ENCODE measurements around the gene ARRDC4.
"Not testable (repeated sequence)": the region's sequence is repeated elsewhere in the genome, so short reads cannot be mapped to it uniquely, and the experiment has no call there.

The ARRDC4 gene

DNA sequence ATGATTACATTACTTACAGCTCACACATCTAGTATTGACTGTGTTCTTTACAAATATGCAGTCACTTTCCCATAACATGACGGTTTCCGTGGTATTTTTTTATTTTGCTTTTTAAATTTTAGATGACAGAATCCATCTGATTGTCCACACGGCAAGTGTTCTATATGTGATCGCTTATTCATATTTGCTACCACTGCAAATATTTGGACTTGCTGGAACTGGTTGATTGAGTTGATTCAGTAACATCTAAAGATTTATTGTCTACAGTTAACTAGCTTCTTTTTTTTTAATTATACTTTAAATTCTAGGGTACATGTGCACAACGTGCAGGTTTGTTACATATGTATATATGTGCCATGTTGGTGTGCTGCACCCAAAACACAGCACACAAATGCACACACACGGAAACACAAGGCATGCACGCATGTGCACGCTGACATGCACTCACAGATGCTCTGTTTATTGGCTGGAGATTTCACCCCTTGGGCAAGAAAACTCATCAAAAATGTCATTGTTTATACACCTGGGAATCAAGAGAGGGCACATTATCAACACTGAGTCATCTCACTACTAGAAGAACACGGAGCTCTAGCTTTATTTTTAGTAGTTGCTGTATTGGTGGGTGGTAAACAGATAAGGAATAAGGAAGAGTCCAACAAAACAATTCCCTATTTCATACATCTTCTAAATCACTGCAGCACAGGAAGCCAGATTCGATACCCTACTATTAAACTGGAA is 16.4 kb downstream of the ARRDC4 start:
- Mint-ChIP-seq H3K27ac (no peak overlapping the region), H3K9me3 (no peaks in the 10 kb centered on the region), H3K36me3 (ENCODE audit: low read depth) (peaks cover 35% of the 10 kb centered on the region), H3K4me3 (no peak overlapping the region), H3K4me1 (ENCODE audit: low read depth) (peaks cover 14% of the 10 kb centered on the region), H3K27me3 (no peaks in the 10 kb centered on the region)
- intact Hi-C loops (cut with micrococcal nuclease) = loop anchor here (5.0 kb wide), 1 partner anchor 100 kb away; no protein-coding TSS in a partner anchor

DNA sequence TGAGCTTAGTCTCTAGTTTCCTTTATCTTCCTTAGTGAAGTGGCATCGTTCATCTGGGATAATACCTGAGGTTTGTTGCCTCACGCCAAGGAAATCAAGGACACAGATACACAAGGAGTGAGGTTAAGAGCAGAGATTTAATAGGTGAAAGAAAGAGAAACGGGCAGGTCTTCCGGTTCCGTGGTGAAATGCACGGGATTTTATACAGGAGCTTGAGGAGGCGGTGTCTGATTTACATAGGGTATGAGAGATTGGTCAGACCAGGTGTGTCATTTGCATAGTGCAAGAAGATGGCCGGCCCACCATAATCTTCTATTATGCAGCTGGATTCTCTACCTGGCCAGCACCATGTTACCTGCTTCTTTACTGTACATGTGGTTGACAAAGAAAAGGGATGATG is 17.2 kb downstream of the ARRDC4 start:
- no peak overlapping the region for H3K27ac Mint-ChIP-seq

DNA sequence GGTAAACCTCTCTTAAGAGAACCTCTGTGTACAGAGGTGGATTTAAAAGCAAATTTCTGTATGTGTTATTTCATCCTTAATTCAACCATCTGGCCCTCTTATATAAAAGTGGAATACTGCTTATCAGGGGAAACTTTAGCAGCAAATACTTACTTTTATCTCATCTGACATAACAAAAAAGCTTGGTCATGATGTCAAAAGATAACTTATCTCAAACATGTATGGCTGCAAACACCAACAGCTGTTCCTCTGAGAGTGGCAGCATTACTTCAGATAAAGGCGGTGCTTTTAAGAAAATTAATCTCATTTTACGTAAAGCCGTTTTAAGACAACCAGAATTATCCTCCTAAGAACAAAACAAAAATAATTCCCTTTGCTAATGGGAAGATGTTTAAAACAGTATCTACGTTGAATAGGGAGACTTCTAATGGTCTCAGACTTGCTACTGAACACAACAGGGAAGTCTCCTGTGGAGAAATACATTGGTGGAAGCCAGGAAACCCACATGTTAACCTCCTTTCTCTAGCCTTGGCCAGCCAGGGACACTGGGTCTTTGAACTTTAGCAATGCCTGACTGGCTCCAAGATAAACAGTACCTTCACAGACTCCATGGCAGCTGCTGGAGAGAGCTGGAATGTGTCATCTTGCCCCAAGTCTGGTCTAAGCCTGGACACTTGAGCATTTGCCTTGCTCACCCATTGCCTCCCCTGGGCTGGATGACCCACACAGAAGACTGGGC is 18.1 kb downstream of the ARRDC4 start:
- intact Hi-C loops (cut with micrococcal nuclease) = loop anchor here (5.0 kb wide), 1 partner anchor 99 kb away; no protein-coding TSS in a partner anchor
- no peak overlapping the region for H3K4me3 Mint-ChIP-seq
- H3K4me1 Mint-ChIP-seq (ENCODE audit: low read depth) = peaks cover 14% of the 10 kb centered on the region
- H3K27me3 Mint-ChIP-seq = no peaks in the 10 kb centered on the region
- peaks cover 18% of the 10 kb centered on the region for H3K36me3 Mint-ChIP-seq (ENCODE audit: low read depth)
- no peaks in the 10 kb centered on the region for H3K9me3 Mint-ChIP-seq
- H3K27ac Mint-ChIP-seq = no peak overlapping the region

More for the DNA sequence above, 17.2 kb downstream of the ARRDC4 start:
- Mint-ChIP-seq H3K36me3 (ENCODE audit: low read depth) (peaks cover 27% of the 10 kb centered on the region), H3K4me1 (ENCODE audit: low read depth) (peaks cover 14% of the 10 kb centered on the region), H3K9me3 (no peaks in the 10 kb centered on the region), H3K4me3 (no peak overlapping the region), H3K27me3 (no peaks in the 10 kb centered on the region)
- intact Hi-C loops (cut with micrococcal nuclease) = loop anchor here (5.0 kb wide), 1 partner anchor 100 kb away; no protein-coding TSS in a partner anchor

DNA sequence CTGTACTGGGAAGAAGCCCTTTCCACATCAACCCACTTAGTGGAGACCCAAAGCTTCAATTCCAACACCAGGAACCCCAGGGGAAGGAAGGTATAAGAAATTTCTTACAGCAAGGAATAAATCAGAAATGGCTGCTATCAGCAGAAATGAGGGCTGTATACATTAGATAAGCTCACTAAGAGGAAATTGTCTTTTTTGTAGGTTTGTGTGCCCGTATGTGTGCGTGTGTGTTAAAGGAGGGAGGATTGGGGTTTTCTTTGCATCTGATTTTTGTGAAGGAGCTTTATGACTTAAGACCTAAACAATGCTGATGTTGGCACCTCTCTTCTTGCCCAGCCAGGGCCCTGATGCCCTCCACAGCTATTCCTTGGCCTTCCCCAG is 18.6 kb downstream of the ARRDC4 start:
- Mint-ChIP-seq H3K4me3 (no peak overlapping the region), H3K36me3 (ENCODE audit: low read depth) (peaks cover 13% of the 10 kb centered on the region), H3K9me3 (no peaks in the 10 kb centered on the region), H3K27ac (no peak overlapping the region), H3K27me3 (no peaks in the 10 kb centered on the region), H3K4me1 (ENCODE audit: low read depth) (peaks cover 18% of the 10 kb centered on the region)
- intact Hi-C loops (cut with micrococcal nuclease) = loop anchor here (5.0 kb wide), 1 partner anchor 98 kb away; no protein-coding TSS in a partner anchor

DNA sequence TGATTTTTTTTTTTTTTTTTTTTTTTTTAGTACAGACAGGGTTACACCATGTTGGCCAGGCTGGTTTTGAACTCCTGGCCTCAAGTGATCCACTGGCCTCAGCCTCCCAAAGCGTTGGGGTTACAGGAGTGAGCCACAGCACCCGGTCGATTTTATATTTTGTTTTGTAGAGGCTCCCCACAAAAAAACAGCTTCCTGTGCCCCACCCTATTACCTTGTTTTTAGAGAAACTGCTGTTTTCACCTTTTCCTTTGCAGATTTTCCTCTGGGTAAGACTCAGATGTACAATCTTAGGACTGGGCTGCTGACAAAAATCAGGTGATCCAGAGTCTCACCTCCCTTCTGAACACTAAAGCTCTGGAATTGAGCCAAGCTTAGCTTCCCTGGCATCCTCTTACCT is 20.6 kb downstream of the ARRDC4 start:
- no peaks in the 10 kb centered on the region for H3K27me3 Mint-ChIP-seq

DNA sequence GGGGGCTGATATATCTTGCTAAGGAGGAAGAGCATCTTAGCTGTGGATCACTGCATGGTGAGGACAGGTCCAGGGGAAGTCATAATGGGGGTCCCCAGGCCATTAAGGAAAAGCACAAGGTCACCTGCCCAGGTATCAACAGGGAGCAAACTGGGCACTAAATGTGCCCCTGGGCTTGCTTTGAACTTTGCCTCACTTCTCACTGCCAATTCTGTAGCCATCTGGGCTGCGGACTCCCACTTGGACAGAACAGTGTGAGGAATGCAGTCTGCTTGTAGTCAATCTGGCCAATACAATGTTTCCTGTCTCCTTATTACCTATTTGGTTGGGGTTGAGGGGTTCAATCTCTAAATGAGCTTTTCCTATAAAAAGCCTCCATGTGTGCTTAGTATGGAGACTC is 21.3 kb downstream of the ARRDC4 start:
- Mint-ChIP-seq H3K27me3 (no peaks in the 10 kb centered on the region), H3K36me3 (ENCODE audit: low read depth) (peaks cover 8% of the 10 kb centered on the region), H3K4me3 (no peak overlapping the region), H3K9me3 (peaks cover 13% of the 10 kb centered on the region), H3K27ac (no peak overlapping the region), H3K4me1 (ENCODE audit: low read depth) (peaks cover 30% of the 10 kb centered on the region)
- intact Hi-C loops (cut with micrococcal nuclease) = no loop called here

More for the DNA sequence above, 20.6 kb downstream of the ARRDC4 start:
- Mint-ChIP-seq H3K4me3 (no peak overlapping the region), H3K9me3 (peaks cover 6% of the 10 kb centered on the region), H3K27ac (no peak overlapping the region), H3K36me3 (ENCODE audit: low read depth) (peaks cover 2% of the 10 kb centered on the region), H3K4me1 (ENCODE audit: low read depth) (peaks cover 27% of the 10 kb centered on the region)
- intact Hi-C loops (cut with micrococcal nuclease) = no loop called here

DNA sequence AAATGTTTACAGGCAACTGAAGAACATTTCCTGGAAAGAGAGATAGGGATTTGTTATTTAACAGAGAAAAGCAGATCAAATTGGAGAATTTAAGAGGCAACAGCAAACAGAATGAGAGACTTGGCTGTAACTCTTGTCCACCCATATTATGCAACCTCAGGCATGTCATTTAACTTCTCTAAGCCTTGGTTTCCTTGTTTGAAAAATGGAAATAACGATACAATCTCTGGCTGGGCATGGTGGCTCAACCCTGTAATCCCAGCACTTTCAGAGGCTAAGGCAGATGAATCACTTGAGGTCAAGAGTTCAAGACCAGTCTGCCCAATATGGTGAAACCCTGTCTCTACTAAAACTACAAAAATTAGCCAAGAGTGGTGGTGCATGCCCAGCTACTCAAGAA is 23.7 kb downstream of the ARRDC4 start:
- Mint-ChIP-seq H3K27me3 (no peaks in the 10 kb centered on the region), H3K27ac (no peak overlapping the region), H3K36me3 (ENCODE audit: low read depth) (peaks cover 8% of the 10 kb centered on the region), H3K4me3 (no peak overlapping the region), H3K4me1 (ENCODE audit: low read depth) (peaks cover 27% of the 10 kb centered on the region), H3K9me3 (peaks cover 27% of the 10 kb centered on the region)
- intact Hi-C loops (cut with micrococcal nuclease) = no loop called here

DNA sequence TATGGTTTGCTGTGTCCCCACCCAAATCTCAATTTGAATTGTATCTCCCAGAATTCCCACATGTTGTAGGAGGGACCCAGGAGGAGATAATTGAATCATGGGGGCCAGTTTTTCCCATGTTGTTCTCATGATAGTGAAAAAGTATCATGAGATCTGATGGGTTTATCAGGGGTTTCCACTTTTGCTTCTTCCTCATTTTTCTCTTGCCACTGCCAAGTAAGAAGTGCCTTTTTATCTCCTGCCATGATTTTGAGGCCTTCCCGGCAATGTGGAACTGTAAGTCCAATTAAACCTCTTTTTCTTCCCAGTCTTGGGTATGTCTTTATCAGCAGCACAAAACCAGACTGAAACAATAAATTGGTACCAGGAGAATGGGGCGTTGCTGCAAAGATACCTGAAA is 25.5 kb downstream of the ARRDC4 start:
- peaks cover 27% of the 10 kb centered on the region for H3K9me3 Mint-ChIP-seq
- H3K4me1 Mint-ChIP-seq (ENCODE audit: low read depth) = peaks cover 22% of the 10 kb centered on the region
- H3K27me3 Mint-ChIP-seq; H3K27ac Mint-ChIP-seq; intact Hi-C loops (cut with micrococcal nuclease); H3K4me3 Mint-ChIP-seq; H3K36me3 Mint-ChIP-seq (ENCODE audit: low read depth): not testable (repeated sequence)

DNA sequence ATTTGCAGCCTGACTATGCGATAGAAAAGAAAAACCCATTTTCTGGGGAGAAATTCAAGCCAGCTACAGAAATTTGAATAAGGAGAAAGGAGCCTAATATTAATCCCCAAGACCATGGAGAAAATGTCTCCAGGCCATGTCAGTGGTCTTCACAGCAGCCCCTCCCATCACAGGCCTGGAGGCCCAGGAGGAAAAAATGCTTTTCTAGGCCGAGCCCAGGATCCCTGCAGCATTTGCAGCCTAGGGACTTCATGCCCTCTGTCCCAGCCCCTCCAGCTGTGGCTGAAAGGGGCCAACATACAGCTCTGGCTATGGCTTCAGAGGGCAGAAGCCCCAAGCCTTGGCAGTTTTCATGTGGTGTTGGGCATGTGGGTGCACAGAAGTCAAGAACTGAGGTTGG is 26.3 kb downstream of the ARRDC4 start:
- intact Hi-C loops (cut with micrococcal nuclease) = no loop called here
- H3K27ac Mint-ChIP-seq = no peak overlapping the region
- no peak overlapping the region for H3K4me3 Mint-ChIP-seq
- H3K9me3 Mint-ChIP-seq = peaks cover 27% of the 10 kb centered on the region
- no peaks in the 10 kb centered on the region for H3K27me3 Mint-ChIP-seq
- H3K4me1 Mint-ChIP-seq (ENCODE audit: low read depth) = peaks cover 25% of the 10 kb centered on the region
- H3K36me3 Mint-ChIP-seq (ENCODE audit: low read depth) = peaks cover 8% of the 10 kb centered on the region

DNA sequence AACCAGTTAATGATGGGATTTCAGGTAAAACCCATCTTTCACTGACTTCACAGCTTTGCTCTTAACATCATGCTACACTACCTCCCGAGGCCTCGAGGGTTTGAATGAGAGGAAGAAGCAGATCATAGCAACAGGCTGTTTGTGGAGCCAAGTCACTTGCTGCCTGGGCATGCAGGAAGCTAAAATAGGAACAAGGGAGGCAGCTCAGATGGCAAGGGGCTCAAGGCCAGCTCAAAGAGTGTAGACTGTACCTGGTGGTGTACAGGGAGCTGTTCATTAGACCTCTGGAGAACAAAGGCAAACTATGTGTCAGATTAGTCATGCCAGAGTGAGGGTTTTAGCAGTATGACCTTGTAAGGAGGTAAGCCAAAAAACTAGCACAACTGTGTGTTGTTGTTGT is 28.8 kb downstream of the ARRDC4 start:
- H3K36me3 Mint-ChIP-seq (ENCODE audit: low read depth) = peaks cover 8% of the 10 kb centered on the region
- intact Hi-C loops (cut with micrococcal nuclease) = no loop called here
- H3K9me3 Mint-ChIP-seq = peaks cover 27% of the 10 kb centered on the region
- H3K27ac Mint-ChIP-seq = no peak overlapping the region
- no peaks in the 10 kb centered on the region for H3K27me3 Mint-ChIP-seq
- H3K4me3 Mint-ChIP-seq = no peak overlapping the region
- peaks cover 45% of the 10 kb centered on the region for H3K4me1 Mint-ChIP-seq (ENCODE audit: low read depth)

DNA sequence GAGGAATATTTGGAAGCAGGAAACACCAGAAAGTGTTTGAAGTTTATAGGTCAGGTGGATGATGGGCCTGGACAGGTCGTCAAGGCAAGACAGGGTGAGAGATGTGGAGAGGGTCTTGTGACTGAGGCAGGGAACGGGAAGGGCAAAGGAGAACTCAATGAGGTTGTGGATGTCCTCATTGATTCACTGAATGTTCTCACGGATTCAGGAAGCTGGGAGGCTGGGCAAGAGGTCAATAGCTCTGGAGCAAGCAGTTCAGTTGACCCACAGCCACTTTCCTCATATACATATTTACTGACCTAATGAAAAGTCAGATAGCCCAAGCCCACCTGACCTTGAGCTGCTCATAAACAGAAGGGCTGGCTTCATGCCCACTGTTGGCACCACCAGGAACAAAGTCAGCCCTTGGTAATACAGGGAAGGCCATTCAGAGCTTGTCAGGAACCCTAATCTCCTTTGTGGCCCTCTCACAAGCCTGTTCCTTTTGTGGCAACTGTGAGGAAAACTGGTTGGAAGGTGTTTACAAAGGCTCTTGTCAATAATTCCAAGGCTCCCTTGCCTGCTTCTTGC is 31.6 kb downstream of the ARRDC4 start:
- no peak overlapping the region for H3K4me3 Mint-ChIP-seq
- H3K4me1 Mint-ChIP-seq (ENCODE audit: low read depth) = peaks cover 54% of the 10 kb centered on the region
- peaks cover 12% of the 10 kb centered on the region for H3K9me3 Mint-ChIP-seq
- intact Hi-C loops (cut with micrococcal nuclease) = no loop called here
- H3K36me3 Mint-ChIP-seq (ENCODE audit: low read depth) = no peaks in the 10 kb centered on the region
- no peak overlapping the region for H3K27ac Mint-ChIP-seq
- peaks cover 1% of the 10 kb centered on the region for H3K27me3 Mint-ChIP-seq

DNA sequence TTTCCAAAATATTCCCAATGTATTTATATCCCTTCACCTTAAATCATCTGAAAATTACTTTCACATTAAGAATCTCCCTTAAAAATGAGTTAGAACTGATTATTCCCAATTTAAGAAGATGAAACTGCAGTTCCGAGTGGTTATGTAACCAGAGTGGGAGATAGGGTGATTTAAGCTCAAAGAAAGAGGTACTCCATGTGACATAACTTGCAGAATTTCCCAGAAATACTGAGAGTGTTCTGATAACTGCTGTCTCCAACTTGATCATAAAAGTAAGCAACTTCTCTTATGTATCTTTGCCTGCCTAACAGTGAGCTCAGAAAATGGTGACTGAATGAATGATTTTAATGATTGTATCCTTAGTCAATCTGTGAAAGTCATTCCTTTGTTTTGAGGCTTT is 32.3 kb downstream of the ARRDC4 start:
- H3K4me3 Mint-ChIP-seq = no peak overlapping the region
- H3K9me3 Mint-ChIP-seq = peaks cover 5% of the 10 kb centered on the region
- peaks cover 54% of the 10 kb centered on the region for H3K4me1 Mint-ChIP-seq (ENCODE audit: low read depth)
- intact Hi-C loops (cut with micrococcal nuclease) = no loop called here
- H3K27ac Mint-ChIP-seq = no peak overlapping the region
- no peaks in the 10 kb centered on the region for H3K36me3 Mint-ChIP-seq (ENCODE audit: low read depth)
- H3K27me3 Mint-ChIP-seq = peaks cover 1% of the 10 kb centered on the region

DNA sequence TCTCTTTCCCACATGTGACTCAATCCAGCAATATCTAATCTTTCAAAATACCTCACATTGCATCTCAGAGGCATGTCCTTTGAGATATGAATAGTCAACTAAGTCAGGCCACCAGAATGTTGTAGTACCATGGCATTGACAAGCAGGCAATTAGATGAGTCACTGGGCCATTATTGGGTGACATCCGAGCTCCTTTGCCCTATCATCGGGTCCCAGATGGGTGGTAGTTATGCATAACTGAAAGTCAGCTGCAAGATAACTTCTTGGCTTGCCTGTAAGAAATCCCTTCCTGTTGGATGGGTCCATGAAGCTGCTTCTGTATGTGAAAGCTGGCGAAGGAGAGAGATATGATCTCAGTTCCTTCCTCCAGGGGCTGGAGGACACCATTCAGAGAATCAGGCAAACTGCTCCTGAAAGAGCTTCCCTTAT is 32.8 kb downstream of the ARRDC4 start:
- no peaks in the 10 kb centered on the region for H3K36me3 Mint-ChIP-seq (ENCODE audit: low read depth)
- H3K4me1 Mint-ChIP-seq (ENCODE audit: low read depth) = peaks cover 54% of the 10 kb centered on the region
- no peak overlapping the region for H3K27ac Mint-ChIP-seq
- H3K9me3 Mint-ChIP-seq = no peaks in the 10 kb centered on the region
- intact Hi-C loops (cut with micrococcal nuclease) = no loop called here
- H3K27me3 Mint-ChIP-seq = peaks cover 1% of the 10 kb centered on the region
- H3K4me3 Mint-ChIP-seq = no peak overlapping the region

DNA sequence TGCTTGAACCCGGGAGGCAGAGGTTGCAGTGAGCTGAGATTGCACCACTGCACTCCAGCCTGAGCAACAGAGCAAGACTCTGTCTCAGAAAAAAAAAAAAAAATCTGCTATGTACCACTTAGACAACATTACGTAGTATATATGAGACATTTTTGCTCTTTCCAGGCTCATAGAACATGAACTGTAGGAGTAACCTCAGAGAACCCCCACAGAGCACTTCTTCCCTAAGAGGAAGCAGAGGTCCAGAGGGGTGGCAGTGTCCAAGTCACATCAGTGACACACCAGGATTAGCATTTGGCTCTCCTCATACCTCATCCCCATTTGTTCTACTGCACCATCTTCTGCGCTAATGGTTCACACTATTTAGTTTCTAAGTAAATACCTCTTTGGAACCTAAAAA is 33.7 kb downstream of the ARRDC4 start:
- peaks cover 52% of the 10 kb centered on the region for H3K4me1 Mint-ChIP-seq (ENCODE audit: low read depth)
- H3K9me3 Mint-ChIP-seq = no peaks in the 10 kb centered on the region
- intact Hi-C loops (cut with micrococcal nuclease) = no loop called here
- H3K27ac Mint-ChIP-seq = no peak overlapping the region
- H3K36me3 Mint-ChIP-seq (ENCODE audit: low read depth) = no peaks in the 10 kb centered on the region
- H3K27me3 Mint-ChIP-seq = peaks cover 1% of the 10 kb centered on the region
- no peak overlapping the region for H3K4me3 Mint-ChIP-seq
